ENCODE measurements around the gene CUTA.

DNA sequence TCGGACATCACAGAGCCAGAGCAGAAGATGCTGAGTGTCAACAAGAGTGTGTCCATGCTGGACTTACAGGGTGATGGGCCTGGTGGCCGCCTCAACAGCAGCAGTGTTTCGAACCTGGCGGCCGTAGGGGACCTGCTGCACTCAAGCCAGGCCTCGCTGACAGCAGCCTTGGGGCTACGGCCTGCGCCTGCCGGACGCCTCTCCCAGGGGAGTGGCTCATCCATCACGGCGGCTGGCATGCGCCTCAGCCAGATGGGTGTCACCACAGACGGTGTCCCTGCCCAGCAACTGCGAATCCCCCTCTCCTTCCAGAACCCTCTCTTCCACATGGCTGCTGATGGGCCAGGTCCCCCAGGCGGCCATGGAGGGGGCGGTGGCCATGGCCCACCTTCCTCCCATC lies 25.1 kb upstream of the CUTA start:
- TF ChIP-seq CTCF (IDR thresholded peaks at IDR 0.05), result no peak
- TF ChIP-seq USF1 (IDR thresholded peaks at IDR 0.05; ENCODE audit: borderline replicate concordance, low read depth), result no peak
- no peak for TF ChIP-seq JUND (IDR thresholded peaks at IDR 0.05)
- no peak for TF ChIP-seq POLR2AphosphoS5 (IDR thresholded peaks at IDR 0.05; ENCODE audit: low read depth, low read length)
- no peak for TF ChIP-seq TAF1 (IDR thresholded peaks at IDR 0.05; ENCODE audit: borderline replicate concordance, low read depth, low read length)
- no peak for TF ChIP-seq EP300 (IDR thresholded peaks at IDR 0.05; ENCODE audit: borderline replicate concordance in 1 of 2, low read depth in 1 of 2, low read length in 1 of 2)
- TF ChIP-seq GABPA (IDR thresholded peaks at IDR 0.05; ENCODE audit: low read depth), result no peak

All from SK-N-SH (cell line).